Adrenal gland (tissue), 5 donors: Measurements from ENCODE around the gene RWDD2A.

ENCODE experiments used
- CTCF ChIP-seq, 6 experiments: fragments of 450-650 bp in 4 of 6; fragments of 200-600 bp in 2 of 6; sonication (generic) in 1 of 6; IDR thresholded peaks; 1 replicate in 5 of 6; 2 replicates in 1 of 6; pipeline versions ENCODE4 v1.5.1 to v1.8.0; 2016 to 2021; ENCODE audit warnings: antibody characterized with exemption in 6 of 6, mild to moderate bottlenecking in 2 of 6, moderate library complexity in 1 of 6
- POLR2A ChIP-seq, 2 donors: fragments of 450-650 bp; IDR thresholded peaks; one replicate each; pipeline ENCODE4 v1.6.1; 2017; ENCODE audit warnings: antibody characterized with exemption in 2 of 2, mild to moderate bottlenecking in 2 of 2, moderate library complexity in 1 of 2
- donor health status: DM: no; HTN: no; CAD: no.

- TF ChIP-seq POLR2A (IDR thresholded peaks at IDR 0.05) (no peak), CTCF (IDR thresholded peaks at IDR 0.05) (no peak)
Measured at GRCh38 chr6:83190626-83191025, 2.5 kb upstream of the RWDD2A start.
